ENCODE data around the gene NSUN7.

- no peak for TF ChIP-seq CTCF (conservative IDR thresholded peaks at IDR 0.05; ENCODE audit: low read length)
- no peak for TF ChIP-seq EZH2phosphoT487 (IDR thresholded peaks at IDR 0.05; ENCODE audit: borderline replicate concordance)
Measured at GRCh38 chr4:40702137-40702799, 47.5 kb upstream of the NSUN7 start.

All from Loucy (cell line).